DND-41 (cell line): ENCODE data around the gene TRPC4AP.

Experiments
- CTCF ChIP-seq: IDR thresholded peaks from 2 replicates; pipeline ENCODE4 v1.5.1; 2012; ENCODE audit warnings: borderline replicate concordance, low read length, moderate library complexity, mild to moderate bottlenecking; ENCODE audit not compliant: poor library complexity, severe bottlenecking; ENCODE audit errors: extremely low read depth
- EZH2 ChIP-seq: IDR thresholded peaks from 3 replicates; pipeline ENCODE4 v1.6.1; 2012; ENCODE audit warnings: borderline replicate concordance, low read depth, mild to moderate bottlenecking, moderate library complexity, low read length, inconsistent platforms; ENCODE audit not compliant: severe bottlenecking

- no peak for TF ChIP-seq CTCF
- no peak for TF ChIP-seq EZH2
Observed at GRCh38 chr20:34967421-34967820, 125.2 kb downstream of the TRPC4AP start.
